ENCODE measurements around the gene MGMT. TPM values are rescaled to one million over a fixed set of nuclear protein-coding genes. Genes with fewer than 3 reads are reported as not detected.

Gene MGMT
- total and polyA plus RNA-seq, 9 donors: 4.5 to 53.3 (median 25.4) TPM

GRCh38 chr10:129655679-129656031 is 188.6 kb downstream of the MGMT start:
- Histone ChIP-seq H3K9me3 (no peaks in the 10 kb centered on the region), H3K27ac (no peak overlapping the region), H3K36me3 (no peaks in the 10 kb centered on the region), H3K4me1 (ENCODE audit: insufficient read depth) (no peaks in the 10 kb centered on the region), H3K27me3 (no peaks in the 10 kb centered on the region), H3K4me3 (no peak overlapping the region)
- DNase-seq: no peak
- WGBS, 3 donors: 94 to 96% (median 95%) methylated on average over 8 of the region's 8 CpGs
- intact Hi-C loops (cut with DNase I): no loop called here
- TF ChIP-seq CTCF (IDR thresholded peaks at IDR 0.05): no peak
- no peak for TF ChIP-seq EP300 (IDR thresholded peaks at IDR 0.05)
- TF ChIP-seq POLR2A (IDR thresholded peaks at IDR 0.05): no peak

GRCh38 chr10:129656642-129657041 is 189.6 kb downstream of the MGMT start:
- intact Hi-C loops (cut with DNase I): no loop called here
- Histone ChIP-seq H3K27ac (no peak overlapping the region), H3K36me3 (no peaks in the 10 kb centered on the region), H3K4me1 (ENCODE audit: insufficient read depth) (no peaks in the 10 kb centered on the region), H3K4me3 (no peak overlapping the region), H3K9me3 (no peaks in the 10 kb centered on the region), H3K27me3 (no peaks in the 10 kb centered on the region)
- DNase-seq: no peak
- WGBS, 3 donors: 81 to 92% (median 87%) methylated on average over 7 of the region's 7 CpGs
- no peak for TF ChIP-seq POLR2A (IDR thresholded peaks at IDR 0.05)
- TF ChIP-seq EP300 (IDR thresholded peaks at IDR 0.05): no peak
- TF ChIP-seq CTCF (IDR thresholded peaks at IDR 0.05): no peak

GRCh38 chr10:129657297-129658017 is 190.4 kb downstream of the MGMT start:
- no peak for DNase-seq
- Histone ChIP-seq H3K9me3 (no peaks in the 10 kb centered on the region), H3K4me3 (no peak overlapping the region), H3K27me3 (no peaks in the 10 kb centered on the region), H3K4me1 (ENCODE audit: insufficient read depth) (no peaks in the 10 kb centered on the region), H3K36me3 (no peaks in the 10 kb centered on the region), H3K27ac (no peak overlapping the region)
- TF ChIP-seq CTCF (IDR thresholded peaks at IDR 0.05): no peak
- intact Hi-C loops (cut with DNase I): no loop called here
- WGBS, 3 donors: 81 to 91% (median 88%) methylated on average over 8 of the region's 8 CpGs

GRCh38 chr10:129658376-129659072 is 191.5 kb downstream of the MGMT start:
- TF ChIP-seq EP300 (IDR thresholded peaks at IDR 0.05): no peak
- TF ChIP-seq CTCF (IDR thresholded peaks at IDR 0.05): no peak
- TF ChIP-seq POLR2A (IDR thresholded peaks at IDR 0.05): no peak
- Histone ChIP-seq H3K27ac (no peak overlapping the region), H3K9me3 (no peaks in the 10 kb centered on the region), H3K4me1 (ENCODE audit: insufficient read depth) (no peaks in the 10 kb centered on the region), H3K4me3 (no peak overlapping the region), H3K36me3 (no peaks in the 10 kb centered on the region), H3K27me3 (no peaks in the 10 kb centered on the region)
- no peak for DNase-seq
- intact Hi-C loops (cut with DNase I): no loop called here
- 89 to 93% (median 91%) methylated on average over 9 of the region's 9 CpGs for WGBS, 3 donors

Data from ovary (tissue), 9 donors.